Stimulated activated CD8-positive, alpha-beta memory T cell treated with anti-CD3 and anti-CD28 coated beads, Interleukin-15, amount 100 ng/mL, for 1 hour (primary cell): ENCODE measurements around the gene KIAA0825.
"Not testable (repeated sequence)": the region's sequence is repeated elsewhere in the genome, so short reads cannot be mapped to it uniquely, and the experiment has no call there.

ENCODE experiments used
- DNase-seq: peaks from one replicate; pipeline ENCODE4 v3.0.0-alpha.2; 2020; ENCODE audit warnings: low read depth

The KIAA0825 gene

GRCh38 chr5:94362857-94363256, 255.5 kb downstream of the KIAA0825 start:
- no peak for DNase-seq

- DNase-seq, result no peak
Measured at GRCh38 chr5:94361832-94362796, 256.3 kb downstream of the KIAA0825 start.

GRCh38 chr5:94361161-94361560, 257.2 kb downstream of the KIAA0825 start:
- no peak for DNase-seq

DNA sequence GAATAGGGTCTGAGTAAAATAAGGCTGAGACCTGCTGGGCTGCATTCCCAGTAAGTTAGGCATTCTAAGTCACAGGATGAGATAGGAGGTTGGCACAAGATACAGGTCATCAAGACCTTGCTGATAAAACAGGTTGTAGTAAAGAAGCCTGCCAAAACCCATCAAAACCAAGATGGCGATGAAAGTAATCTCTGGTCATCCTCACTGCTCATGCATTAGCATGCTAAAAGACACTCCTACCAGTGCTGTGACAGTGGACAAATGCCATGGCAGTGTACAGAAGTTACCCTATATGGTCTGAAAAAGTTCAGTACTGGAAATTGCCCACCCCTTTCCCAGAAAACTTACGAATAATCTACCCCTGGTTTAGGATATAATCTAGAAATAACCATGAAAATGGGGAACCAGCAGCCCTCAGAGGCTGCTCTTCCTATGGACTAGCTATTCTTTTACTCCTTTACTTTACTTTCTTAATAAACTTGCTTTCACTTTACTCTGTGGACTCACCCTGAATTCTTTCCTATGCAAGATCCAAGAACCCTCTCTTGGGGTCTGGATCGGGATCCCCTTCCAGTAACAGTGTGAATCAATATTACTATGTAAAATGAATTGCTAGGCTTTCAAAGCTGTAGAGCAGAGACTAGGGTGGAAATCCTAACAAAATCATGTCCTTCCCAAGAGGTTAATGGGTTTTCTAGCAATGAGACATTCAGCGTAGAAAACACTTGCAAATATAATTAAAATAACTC, 257.8 kb downstream of the KIAA0825 start:
- no peak for DNase-seq

GRCh38 chr5:94359880-94360279, 258.5 kb downstream of the KIAA0825 start:
- DNase-seq, result no peak

DNA sequence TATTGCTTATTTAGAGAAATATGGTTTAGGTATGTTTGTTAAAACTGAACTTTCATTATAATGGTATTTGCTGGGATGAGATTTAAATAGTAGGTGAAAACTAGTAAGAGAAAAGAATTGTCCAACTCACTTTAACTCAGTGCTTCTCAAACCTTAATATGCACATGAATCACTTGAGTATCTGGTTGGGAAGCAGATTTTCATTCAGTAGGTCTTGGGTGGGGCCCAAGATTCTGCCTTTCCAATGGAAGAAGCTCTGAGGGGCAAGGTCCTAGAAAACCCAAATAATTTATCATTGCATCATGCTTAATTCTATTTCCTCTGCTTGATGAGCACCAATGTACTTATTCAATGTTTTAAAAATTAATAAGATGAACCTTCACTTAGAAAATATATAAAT, 262.6 kb downstream of the KIAA0825 start:
- no peak for DNase-seq

- not testable (repeated sequence) for DNase-seq
Measured at GRCh38 chr5:94354837-94355485, 263.4 kb downstream of the KIAA0825 start.

- no peak for DNase-seq
Measured at GRCh38 chr5:94353605-94354004, 264.8 kb downstream of the KIAA0825 start.

GRCh38 chr5:94347130-94347529, 271.3 kb downstream of the KIAA0825 start:
- no peak for DNase-seq

- DNase-seq, result no peak
Measured at GRCh38 chr5:94345257-94345656, 273.1 kb downstream of the KIAA0825 start.

DNA sequence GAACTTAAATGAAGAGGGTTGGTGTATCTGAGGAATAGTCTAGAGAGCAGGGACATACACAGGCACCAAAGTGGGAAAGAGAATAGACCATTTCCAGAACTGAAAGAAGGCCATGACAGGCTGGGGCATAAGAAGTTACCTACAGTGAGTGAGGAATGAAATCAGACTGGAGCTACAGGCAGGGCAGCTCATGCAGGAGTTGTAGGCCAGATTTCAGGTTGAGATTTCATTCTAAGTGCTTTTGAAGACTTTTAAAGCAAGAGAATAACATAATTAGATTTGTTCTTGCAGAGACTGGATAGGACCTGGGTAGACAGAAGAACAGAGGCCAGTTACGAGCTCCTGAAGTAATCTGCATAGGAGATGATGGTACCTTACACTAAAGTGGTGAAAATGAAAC, 280.8 kb downstream of the KIAA0825 start:
- DNase-seq, result no peak

GRCh38 chr5:94335936-94336335, 282.5 kb downstream of the KIAA0825 start:
- DNase-seq, result no peak

DNA sequence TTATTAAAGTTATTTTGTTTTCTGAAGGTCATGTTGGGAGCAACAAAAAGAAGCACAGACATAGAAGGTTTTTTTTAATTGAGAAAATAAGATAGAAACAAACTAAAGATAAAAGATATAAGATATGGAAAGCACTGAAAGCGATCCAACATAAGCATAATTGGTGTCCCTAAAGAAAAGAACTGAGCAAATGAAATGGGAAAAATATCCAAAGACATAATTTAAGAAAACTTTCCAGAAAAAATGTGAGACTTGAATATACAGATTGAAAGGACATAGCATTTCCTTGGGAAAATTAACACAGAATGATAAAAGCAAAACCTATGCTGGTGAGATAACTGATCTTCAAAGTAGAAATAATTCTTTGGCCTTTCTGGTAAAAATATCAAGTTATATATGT, 289.3 kb downstream of the KIAA0825 start:
- no peak for DNase-seq

DNA sequence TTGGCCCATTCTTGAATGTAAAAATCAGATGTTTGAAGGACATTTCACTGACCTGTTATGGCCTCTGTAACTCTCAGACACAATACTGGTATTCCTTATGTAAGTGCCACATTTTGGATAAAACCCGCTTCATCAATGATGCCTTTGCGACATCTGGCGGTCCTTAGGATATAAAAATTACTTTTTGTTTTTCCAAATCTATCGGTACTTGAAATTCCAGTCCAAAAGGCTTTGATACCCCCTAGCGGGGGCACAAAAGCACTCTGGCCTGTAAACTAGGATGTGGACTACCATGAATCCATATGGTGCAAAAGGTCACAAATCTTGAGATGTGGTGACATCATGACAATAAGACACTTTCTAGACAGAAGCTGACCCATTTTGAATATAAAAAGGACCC, 291.8 kb downstream of the KIAA0825 start:
- DNase-seq, result no peak

DNA sequence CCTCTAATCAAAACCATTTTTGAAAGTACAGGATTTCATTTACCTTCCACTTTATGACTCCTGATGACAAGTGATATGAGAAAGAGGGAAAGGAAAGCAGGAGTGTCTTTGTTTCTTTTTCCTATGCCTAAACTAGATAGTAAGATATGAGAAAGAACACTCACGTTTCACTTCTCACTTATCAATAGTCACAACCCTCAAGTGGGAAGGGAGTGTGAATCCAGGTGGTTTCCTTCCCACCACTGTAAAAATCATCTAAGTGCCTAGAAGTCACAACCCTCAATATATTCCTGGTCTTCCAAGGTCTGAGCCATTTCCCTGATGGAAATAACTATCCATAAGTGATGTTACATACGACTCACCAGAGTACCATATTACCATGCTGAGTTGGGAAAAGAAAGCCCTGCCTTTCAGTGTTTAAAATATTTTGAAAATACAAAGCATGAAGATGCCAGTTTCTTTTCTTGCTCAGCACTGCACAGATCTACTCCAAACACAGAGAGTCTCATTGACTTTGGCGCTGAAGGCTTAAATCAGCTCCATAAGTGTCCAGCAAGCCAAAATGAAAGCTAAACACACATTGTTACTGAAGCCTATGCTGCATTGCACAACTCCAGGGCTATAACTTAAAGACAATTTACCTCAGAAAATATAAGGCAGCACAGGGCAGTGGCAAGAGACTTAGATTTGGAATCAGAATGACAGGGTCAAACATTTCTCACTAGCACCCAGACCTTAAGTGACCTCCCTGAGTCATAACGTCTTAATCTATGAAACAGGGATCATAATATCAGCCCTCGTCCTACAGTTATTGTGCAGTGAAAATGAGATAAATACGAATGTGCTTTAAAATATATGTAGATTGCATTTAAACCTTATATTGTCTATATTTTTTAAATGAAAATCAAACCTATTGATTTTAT, 301.2 kb downstream of the KIAA0825 start:
- no peak for DNase-seq

DNA sequence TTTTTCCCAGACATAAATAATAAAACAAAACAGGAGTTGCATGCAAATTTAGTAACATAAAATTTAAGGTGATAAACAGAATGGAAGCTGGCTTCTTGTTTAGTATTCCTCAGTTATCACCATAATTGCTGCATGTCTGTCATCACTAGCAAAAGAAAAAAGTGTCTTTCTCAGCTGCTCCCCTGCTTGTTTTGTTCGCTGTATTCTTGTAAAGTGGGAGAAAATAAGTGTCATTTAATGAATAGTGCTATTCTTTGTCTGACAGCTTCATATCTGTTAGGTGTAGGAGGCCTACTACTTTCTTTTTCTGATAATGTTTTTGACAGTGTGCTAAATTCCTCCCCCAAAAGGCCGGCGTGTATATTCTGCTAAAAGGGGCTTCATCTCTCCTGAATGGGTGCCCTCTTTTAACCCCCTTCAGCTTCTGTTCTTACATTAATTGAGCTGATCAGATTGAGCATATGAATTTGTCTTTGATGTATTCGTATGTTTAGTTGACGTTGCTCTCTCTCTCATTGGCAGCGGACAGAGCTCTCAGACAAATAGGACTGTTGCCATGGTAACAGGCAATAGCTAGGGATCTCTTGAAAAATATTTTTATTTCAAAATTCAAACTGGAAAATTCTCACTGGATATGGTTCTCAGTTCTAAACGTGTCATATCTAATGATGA, 303.8 kb downstream of the KIAA0825 start:
- no peak for DNase-seq

DNA sequence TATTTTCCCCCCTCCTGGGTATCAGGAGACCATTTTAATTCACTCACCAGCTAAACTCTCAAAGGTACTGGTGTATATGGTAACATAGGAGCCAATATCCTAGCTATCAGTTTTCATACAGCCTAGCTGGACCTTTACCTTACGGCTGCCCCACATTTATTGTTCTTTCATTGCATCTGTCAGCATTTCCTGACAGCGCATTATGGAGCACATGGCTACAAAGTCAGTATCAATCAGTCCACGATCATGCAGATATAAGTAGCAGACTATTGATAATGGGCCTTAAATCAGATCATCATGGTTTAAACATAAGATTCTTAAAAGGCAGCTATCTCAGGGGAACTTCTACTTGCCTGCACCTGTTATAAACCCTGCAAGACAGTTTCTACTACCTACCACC, 304.7 kb downstream of the KIAA0825 start:
- DNase-seq, result no peak

- DNase-seq, result no peak
Measured at GRCh38 chr5:94313188-94313587, 305.2 kb downstream of the KIAA0825 start.

GRCh38 chr5:94312298-94312697, 306.1 kb downstream of the KIAA0825 start:
- no peak for DNase-seq

GRCh38 chr5:94310833-94311232, 307.6 kb downstream of the KIAA0825 start:
- no peak for DNase-seq

- DNase-seq, result no peak
Measured at GRCh38 chr5:94309141-94309540, 309.3 kb downstream of the KIAA0825 start.
